Hepatocyte (in vitro differentiated cells): ENCODE data around the gene BCAS3. TPM values are rescaled to one million over a fixed set of nuclear protein-coding genes. Genes with fewer than 3 reads are reported as not detected.
A peak's percentile ranks its signal among the peaks of the same experiment; 100 is the strongest.
"Not testable (repeated sequence)": the region's sequence is repeated elsewhere in the genome, so short reads cannot be mapped to it uniquely, and the experiment has no call there.

ENCODE experiments used
- DNase-seq: peaks from one replicate; pipeline ENCODE4 v3.0.0-alpha.2; 2016; ENCODE audit warnings: low spot score
- H2AFZ ChIP-seq: fragments of 200-600 bp; sonication (generic); 2 replicates; pipeline ENCODE4 v1.6.0; 2016; ENCODE audit warnings: antibody characterized with exemption, mild to moderate bottlenecking
- H3K27ac ChIP-seq: fragments of 200-600 bp; sonication (generic); 2 replicates; pipeline ENCODE4 v1.5.1; 2016; ENCODE audit warnings: mild to moderate bottlenecking
- H3K27me3 ChIP-seq: fragments of 200-600 bp; sonication (generic); 2 replicates; pipeline ENCODE4 v1.6.1; 2016
- H3K36me3 ChIP-seq: fragments of 200-600 bp; sonication (generic); replicated peaks from 2 replicates; pipeline ENCODE4 v1.5.1; 2016; ENCODE audit warnings: low read depth; ENCODE audit not compliant: insufficient read depth
- H3K4me1 ChIP-seq: fragments of 200-600 bp; sonication (generic); 2 replicates; pipeline ENCODE4 v1.5.1; 2016; ENCODE audit warnings: mild to moderate bottlenecking, moderate library complexity; ENCODE audit not compliant: insufficient read depth
- H3K4me2 ChIP-seq: fragments of 200-600 bp; sonication (generic); 2 replicates; pipeline ENCODE4 v1.6.0; 2016
- H3K4me3 ChIP-seq: fragments of 200-600 bp; sonication (generic); 2 replicates; pipeline ENCODE4 v1.5.1; 2016; ENCODE audit warnings: mild to moderate bottlenecking
- H3K79me2 ChIP-seq: fragments of 200-600 bp; sonication (generic); 2 replicates; pipeline ENCODE4 v1.6.0; 2017; ENCODE audit warnings: mild to moderate bottlenecking
- H3K9me2 ChIP-seq: fragments of 200-600 bp; sonication (generic); replicated peaks from 2 replicates; pipeline ENCODE4 v1.6.0; 2017; ENCODE audit warnings: mild to moderate bottlenecking; ENCODE audit not compliant: insufficient read depth
- H3K9me3 ChIP-seq: fragments of 200-600 bp; sonication (generic); 2 replicates; pipeline ENCODE4 v1.5.1; 2016; ENCODE audit warnings: low read depth, mild to moderate bottlenecking
- H4K20me1 ChIP-seq: fragments of 200-600 bp; sonication (generic); 2 replicates; pipeline ENCODE4 v1.6.0; 2016; ENCODE audit warnings: mild to moderate bottlenecking; ENCODE audit not compliant: insufficient read depth, poor library complexity, severe bottlenecking
- EZH2 ChIP-seq: fragments of 200-600 bp; sonication (generic); IDR thresholded peaks from 2 replicates; pipeline ENCODE4 v1.6.1; 2016; ENCODE audit warnings: antibody characterized with exemption, mild to moderate bottlenecking, borderline replicate concordance
- EZH2phosphoT487 ChIP-seq: fragments of 200-600 bp; sonication (generic); IDR thresholded peaks from one replicate; pipeline ENCODE4 v1.6.1; 2018; ENCODE audit warnings: antibody characterized with exemption, mild to moderate bottlenecking, low read depth, moderate library complexity; ENCODE audit not compliant: unreplicated experiment, severe bottlenecking
- WGBS: methylation state at CpG from one replicate; pipeline ENCODE4 v1.1.6; 2016; ENCODE audit warnings: low lambda C conversion rate; ENCODE audit errors: missing lambda C conversion rate; 5-methylcytosine and 5-hydroxymethylcytosine counted together
- polyA plus RNA-seq: library from polyadenylated mRNA; unstranded; fragments of >200 nt; fragmentation: Nextera tagmentation; extraction: Ambion mirVana; gene quantifications from 2 replicates; pipeline ENCODE4 v1.2.1, GENCODE V29; 2016
- total RNA-seq: library from RNA; depleted of rRNA; stranded (reverse); fragments of >200 nt; gene quantifications from 2 replicates; pipeline ENCODE4 v1.2.3, GENCODE V29; 2014
- TF ChIP-seq, protein P1 (sequence below): fragments of 200-600 bp; sonication (generic); IDR thresholded peaks from 2 replicates; pipeline ENCODE4 v1.5.1; 2016; ENCODE audit warnings: antibody characterized with exemption, mild to moderate bottlenecking; ENCODE audit not compliant: poor library complexity

Gene BCAS3
- total and polyA plus RNA-seq, 2 experiments from 2014 or later = 16.5 to 58.8 TPM

GRCh38 chr17:61354895-61355874, 677.5 kb downstream of the BCAS3 start:
- no peaks in the 10 kb centered on the region for H3K9me2 ChIP-seq
- no peak for DNase-seq
- TF ChIP-seq EZH2 (no peak), EZH2phosphoT487 (no peak)
- TF ChIP-seq, protein P1, sequence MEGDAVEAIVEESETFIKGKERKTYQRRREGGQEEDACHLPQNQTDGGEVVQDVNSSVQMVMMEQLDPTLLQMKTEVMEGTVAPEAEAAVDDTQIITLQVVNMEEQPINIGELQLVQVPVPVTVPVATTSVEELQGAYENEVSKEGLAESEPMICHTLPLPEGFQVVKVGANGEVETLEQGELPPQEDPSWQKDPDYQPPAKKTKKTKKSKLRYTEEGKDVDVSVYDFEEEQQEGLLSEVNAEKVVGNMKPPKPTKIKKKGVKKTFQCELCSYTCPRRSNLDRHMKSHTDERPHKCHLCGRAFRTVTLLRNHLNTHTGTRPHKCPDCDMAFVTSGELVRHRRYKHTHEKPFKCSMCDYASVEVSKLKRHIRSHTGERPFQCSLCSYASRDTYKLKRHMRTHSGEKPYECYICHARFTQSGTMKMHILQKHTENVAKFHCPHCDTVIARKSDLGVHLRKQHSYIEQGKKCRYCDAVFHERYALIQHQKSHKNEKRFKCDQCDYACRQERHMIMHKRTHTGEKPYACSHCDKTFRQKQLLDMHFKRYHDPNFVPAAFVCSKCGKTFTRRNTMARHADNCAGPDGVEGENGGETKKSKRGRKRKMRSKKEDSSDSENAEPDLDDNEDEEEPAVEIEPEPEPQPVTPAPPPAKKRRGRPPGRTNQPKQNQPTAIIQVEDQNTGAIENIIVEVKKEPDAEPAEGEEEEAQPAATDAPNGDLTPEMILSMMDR = peak; percentile 11
- H3K27me3 ChIP-seq = no peaks in the 10 kb centered on the region
- H3K9me3 ChIP-seq = no peaks in the 10 kb centered on the region
- WGBS = 67% methylated on average over 10 of the region's 10 CpGs
- peaks cover 16% of the 10 kb centered on the region for H3K4me1 ChIP-seq
- no peak overlapping the region for H3K27ac ChIP-seq
- no peaks in the 10 kb centered on the region for H3K36me3 ChIP-seq
- H3K79me2 ChIP-seq = no peaks in the 10 kb centered on the region
- H2AFZ ChIP-seq = no peak overlapping the region
- H3K4me3 ChIP-seq = no peak overlapping the region
- H4K20me1 ChIP-seq = no peaks in the 10 kb centered on the region
- no peak overlapping the region for H3K4me2 ChIP-seq

DNA sequence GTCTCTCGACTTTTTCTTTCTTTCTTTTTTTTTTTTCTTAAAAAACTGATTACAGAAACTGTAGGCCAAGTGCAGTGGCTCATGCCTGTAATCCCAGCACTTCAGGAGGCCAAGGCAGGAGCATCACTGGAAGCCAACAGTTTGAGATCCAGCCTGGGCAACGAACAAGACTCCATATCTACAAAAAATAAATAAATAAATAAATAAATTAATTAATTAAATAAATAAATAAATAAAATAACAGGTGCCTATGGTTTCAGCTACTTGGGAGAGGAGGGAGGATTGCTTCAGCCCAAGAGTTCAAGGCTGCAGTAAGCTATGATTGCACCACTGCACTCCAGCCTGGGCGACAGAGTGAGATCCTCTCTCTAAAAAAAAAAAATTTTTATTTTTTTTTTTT, 679.4 kb downstream of the BCAS3 start:
- not testable (repeated sequence) for H2AFZ ChIP-seq, H4K20me1 ChIP-seq, H3K79me2 ChIP-seq, H3K4me2 ChIP-seq, H3K36me3 ChIP-seq, H3K9me2 ChIP-seq, H3K9me3 ChIP-seq, H3K27me3 ChIP-seq, DNase-seq, H3K4me3 ChIP-seq
- 95% methylated on average over 3 of the region's 3 CpGs for WGBS
- Histone ChIP-seq H3K4me1 (peaks cover 17% of the 10 kb centered on the region), H3K27ac (peak overlapping the region; percentile 53)

DNA sequence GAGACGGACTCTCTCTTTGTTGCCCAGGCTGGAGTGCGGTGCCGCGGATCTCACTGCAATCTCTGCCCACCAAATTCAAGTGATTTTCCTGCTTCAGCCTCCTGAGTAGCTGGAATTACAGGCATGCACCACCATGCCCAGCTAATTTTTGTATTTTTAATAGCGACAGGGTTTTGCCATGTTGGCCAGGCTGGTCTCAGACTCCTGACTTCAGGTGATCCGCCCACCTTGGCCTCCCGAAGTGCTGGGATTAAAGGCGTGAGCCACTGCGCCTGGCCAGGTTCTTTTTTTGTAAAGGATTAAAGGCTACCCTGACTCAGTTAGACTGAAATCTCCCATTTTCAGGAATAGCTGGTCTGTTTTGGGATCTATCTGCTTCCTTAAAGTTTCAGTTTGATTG, 681.9 kb downstream of the BCAS3 start:
- H3K27ac ChIP-seq, H3K4me2 ChIP-seq: not testable (repeated sequence)
- 91% methylated on average over 9 of the region's 9 CpGs for WGBS

GRCh38 chr17:61360318-61360943, 682.8 kb downstream of the BCAS3 start:
- no peak overlapping the region for H3K27ac ChIP-seq
- no peaks in the 10 kb centered on the region for H3K27me3 ChIP-seq
- DNase-seq = no peak
- H3K36me3 ChIP-seq = no peaks in the 10 kb centered on the region
- WGBS = 86% methylated on average over 3 of the region's 3 CpGs
- H2AFZ ChIP-seq = no peak overlapping the region
- H3K9me3 ChIP-seq = no peaks in the 10 kb centered on the region
- H3K79me2 ChIP-seq = no peaks in the 10 kb centered on the region
- no peaks in the 10 kb centered on the region for H4K20me1 ChIP-seq
- TF ChIP-seq, protein P1 = no peak
- TF ChIP-seq EZH2phosphoT487 (no peak), EZH2 (no peak)
- no peaks in the 10 kb centered on the region for H3K9me2 ChIP-seq
- no peak overlapping the region for H3K4me2 ChIP-seq
- no peak overlapping the region for H3K4me3 ChIP-seq
- peaks cover 5% of the 10 kb centered on the region for H3K4me1 ChIP-seq

More for the DNA sequence above, 681.9 kb downstream of the BCAS3 start:
- H3K4me1 ChIP-seq, DNase-seq, H3K9me2 ChIP-seq, H3K79me2 ChIP-seq, H3K9me3 ChIP-seq, H3K36me3 ChIP-seq, H2AFZ ChIP-seq, H3K27me3 ChIP-seq, H4K20me1 ChIP-seq, H3K4me3 ChIP-seq: not testable (repeated sequence)
